Measurements from ENCODE around the gene HOOK2.

GRCh38 chr19:12749938-12750521, 25.3 kb downstream of the HOOK2 start:
- TF ChIP-seq CTCF (IDR thresholded peaks at IDR 0.05) (no peak), POLR2A (IDR thresholded peaks at IDR 0.05) (no peak), POLR2AphosphoS5 (IDR thresholded peaks at IDR 0.05) (no peak), EP300 (IDR thresholded peaks at IDR 0.05) (no peak)

All from gastroesophageal sphincter (tissue), 3 donors.